ENCODE results near the gene PRDM1.

The PRDM1 gene

GRCh38 chr6:106070636-106071035, 15.5 kb upstream of the PRDM1 start:
- no peak for DNase-seq (ENCODE audit: low read depth, low spot score)

DNA sequence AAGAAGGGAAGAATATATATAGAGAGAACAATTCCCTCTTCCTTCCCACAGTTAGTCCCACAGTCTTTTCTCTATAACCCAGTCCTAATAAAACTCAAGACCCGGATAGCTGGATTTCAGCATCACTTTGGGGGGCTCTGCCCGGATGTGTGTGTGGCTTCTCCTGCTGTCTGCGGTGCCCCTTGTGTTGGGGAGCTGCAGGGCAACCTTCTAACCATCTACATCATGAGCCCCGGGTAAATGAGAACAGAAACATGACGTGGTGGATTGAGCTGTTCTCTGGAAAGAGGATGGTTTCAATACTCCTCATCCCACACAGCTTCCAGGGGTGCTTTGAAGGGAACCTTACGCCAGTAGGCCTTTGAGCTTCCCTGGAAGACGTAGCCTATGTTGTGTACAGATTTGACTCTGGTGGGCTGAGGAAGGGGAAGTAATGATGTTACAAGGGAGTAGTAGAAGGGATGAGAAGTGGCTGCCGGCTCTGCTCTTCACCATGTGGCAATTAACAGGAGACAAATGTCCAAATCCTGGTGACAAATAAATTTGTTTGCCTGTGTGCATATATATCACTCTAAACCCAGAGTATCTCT, 13.5 kb upstream of the PRDM1 start:
- DNase-seq (ENCODE audit: low read depth, low spot score) = no peak

DNA sequence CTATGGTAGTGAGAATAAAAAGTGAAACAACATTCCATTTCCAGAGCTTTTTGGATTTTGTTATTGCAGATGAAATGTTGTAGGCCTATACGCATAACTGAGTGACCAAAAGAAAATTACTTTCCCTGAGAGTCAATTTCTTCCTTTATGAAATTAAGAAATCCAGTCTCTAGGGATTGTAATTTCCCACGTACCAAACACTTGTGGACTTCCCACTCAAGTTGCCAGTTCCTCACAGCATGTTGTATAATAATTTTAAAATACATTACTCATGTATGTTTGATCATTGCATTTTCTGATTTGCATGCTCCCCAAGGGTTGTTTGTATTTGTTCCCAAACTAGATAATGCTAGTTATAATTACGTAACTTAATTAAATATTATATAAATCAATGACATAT, 12.0 kb upstream of the PRDM1 start:
- no peak for DNase-seq (ENCODE audit: low read depth, low spot score)

GRCh38 chr6:106076139-106076538, 10.0 kb upstream of the PRDM1 start:
- no peak for DNase-seq (ENCODE audit: low read depth, low spot score)

DNA sequence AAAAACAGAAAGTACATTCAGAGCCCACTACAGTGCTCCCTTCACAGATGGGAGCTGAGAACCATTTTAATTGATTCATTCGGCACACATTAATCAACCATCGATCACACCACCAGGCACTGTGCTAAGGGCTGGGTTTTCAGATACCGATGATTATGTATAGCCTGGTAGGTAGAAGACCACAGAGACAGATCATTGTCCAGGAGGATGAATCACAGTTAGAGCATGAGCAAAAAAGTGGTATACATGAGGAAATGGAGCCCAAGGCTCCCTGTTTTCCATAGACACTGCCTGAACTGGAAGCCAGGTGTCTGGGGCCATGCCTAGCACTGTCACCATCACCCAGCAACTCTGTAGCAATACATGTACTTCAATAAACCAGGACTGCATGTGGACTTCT, 9.0 kb upstream of the PRDM1 start:
- no peak for DNase-seq (ENCODE audit: low read depth, low spot score)

DNA sequence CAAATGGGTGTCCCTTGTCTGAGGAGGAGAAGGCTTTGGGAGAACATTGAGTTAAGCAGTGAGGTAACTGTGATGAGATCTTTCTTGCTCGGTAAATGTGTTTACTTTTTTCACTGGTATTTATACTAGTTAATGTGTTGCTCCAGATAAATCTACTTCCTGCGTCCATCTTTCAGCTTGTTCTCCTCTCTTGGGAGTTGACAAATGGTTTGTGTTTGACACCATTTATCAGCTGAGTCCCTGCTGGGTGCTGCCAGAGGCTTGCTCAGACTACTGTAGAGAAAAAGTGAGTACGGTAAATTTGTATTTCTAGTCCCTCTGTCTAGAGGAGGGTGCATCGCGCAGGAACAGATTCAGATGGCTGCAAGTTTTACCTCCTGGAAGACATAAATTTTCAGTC, 8.3 kb upstream of the PRDM1 start:
- no peak for DNase-seq (ENCODE audit: low read depth, low spot score)

DNA sequence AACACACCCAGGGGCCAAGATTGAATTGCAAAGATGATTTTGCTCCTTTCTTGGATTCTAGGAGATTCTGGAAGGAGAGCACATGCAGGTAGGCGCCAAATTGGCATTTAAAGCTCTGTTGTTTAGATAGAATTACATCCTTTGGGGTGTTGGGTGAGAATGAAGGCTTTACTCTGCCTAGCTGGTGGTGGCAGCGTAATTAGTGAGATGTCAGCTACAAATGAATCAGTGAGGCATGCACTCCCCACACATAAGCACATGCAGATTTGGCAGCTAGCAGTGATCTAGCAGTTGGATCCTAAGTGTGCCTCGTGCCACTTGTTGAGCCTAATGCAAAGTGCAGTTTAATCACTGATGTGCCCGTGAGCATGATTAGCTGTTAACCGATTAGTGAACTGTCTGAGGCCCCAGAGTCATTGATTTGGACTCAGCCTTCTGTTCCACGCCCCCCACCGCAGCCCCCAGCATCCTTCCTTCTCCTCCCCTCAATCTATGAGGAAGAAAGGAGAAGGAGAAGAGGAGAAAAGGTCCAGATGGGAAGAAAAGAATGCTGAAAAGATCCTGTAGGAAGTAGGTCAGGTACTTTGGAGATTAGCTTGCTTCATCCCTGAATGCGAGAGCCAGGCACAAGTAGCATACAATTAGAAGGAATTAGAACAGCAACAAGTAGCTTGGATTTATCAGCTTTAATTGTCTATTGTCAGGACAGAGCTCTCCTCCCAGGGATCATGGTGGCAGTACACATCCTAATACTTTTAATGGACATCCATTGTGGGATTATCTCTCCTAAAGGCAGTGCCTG, 6.0 kb upstream of the PRDM1 start:
- no peak for DNase-seq (ENCODE audit: low read depth, low spot score)

GRCh38 chr6:106080763-106081095, 5.4 kb upstream of the PRDM1 start:
- DNase-seq (ENCODE audit: low read depth, low spot score) = no peak

- DNase-seq (ENCODE audit: low read depth, low spot score) = no peak
Observed at GRCh38 chr6:106081715-106082114, 4.4 kb upstream of the PRDM1 start.

DNA sequence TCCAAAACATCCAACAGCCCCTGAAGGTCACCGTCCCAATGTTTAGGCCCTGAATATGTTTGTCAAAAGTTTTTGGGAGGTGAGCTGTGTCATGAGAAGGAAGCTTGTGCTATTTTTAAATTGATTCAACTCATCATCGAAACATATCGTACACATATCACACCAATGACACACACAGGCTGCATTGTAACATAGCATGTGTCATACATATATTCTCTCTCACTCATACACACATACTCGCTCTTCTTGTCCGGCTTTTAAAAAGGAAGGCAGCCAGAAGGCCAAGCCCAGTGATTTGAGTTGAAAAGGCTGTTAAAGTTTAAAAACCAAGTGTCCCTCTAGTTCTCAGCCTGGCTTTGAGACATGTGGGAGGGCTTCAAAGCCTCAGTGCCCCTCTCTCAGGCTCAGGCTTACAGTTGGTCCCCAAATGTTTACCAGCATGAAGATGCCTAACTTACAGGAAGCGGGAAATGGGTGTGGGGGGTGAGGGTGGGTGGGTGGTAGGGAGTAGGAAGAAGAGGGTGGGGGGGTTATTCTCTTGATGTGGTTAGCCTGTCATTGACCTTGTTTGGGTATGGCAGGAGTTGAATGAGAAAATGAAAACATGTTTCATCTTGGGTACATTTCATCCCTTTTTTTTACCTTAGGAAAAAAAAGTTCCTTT, 3.3 kb upstream of the PRDM1 start:
- DNase-seq (ENCODE audit: low read depth, low spot score) = no peak

DNA sequence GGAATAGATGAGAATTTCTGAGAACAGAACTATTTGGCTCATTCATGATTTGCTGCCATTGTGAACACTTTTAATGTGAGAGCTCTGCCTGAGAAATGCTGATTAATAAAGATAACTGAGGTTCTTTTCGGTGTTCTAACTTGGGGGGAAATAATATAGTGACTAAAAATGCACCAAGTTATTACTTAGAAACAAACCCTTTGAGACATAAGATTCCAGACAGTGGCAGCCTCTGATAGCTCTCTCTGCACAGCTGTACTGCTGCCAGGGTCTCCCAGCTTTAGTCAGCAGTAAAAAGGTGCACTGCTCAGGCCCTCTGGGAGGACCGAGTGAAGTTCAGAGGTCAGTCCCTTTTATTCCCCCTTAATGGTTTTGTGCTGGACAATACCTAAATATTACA, 2.5 kb upstream of the PRDM1 start:
- no peak for DNase-seq (ENCODE audit: low read depth, low spot score)

GRCh38 chr6:106084106-106084988, 1.8 kb upstream of the PRDM1 start:
- DNase-seq (ENCODE audit: low read depth, low spot score) = peak; percentile 48

DNA sequence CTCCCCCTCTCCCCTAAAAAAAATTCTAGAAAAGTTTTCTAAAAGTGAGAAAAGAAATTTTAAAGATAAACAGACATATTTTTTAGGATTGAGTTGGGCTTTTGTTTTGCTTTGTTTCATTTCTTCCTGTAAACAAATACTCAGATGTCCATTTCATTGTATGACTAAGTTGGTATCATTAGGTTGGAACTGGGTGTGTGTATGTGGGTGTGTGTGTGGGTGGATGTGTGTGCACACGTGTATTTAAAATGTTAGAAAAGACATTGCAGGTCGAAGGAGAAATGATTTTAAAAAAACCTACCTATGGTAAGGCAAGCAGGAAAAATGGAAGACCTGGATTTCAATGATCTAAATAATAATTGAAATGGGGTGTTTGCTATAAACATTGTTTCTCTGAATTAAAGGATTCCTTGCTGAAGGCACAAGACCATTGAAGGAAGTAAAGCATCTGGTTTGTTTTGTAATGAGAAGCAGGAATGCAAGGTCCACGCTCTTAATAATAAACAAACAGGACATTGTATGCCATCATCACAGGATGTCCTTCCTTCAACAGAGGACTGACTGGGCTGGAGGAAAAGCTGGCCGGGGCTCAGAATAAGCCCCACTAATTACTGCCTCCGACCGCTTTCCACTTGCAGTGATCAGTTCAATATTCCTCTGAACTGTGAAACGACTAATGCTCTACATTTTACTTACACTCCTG, 996 bp upstream of the PRDM1 start:
- no peak for DNase-seq (ENCODE audit: low read depth, low spot score)

DNA sequence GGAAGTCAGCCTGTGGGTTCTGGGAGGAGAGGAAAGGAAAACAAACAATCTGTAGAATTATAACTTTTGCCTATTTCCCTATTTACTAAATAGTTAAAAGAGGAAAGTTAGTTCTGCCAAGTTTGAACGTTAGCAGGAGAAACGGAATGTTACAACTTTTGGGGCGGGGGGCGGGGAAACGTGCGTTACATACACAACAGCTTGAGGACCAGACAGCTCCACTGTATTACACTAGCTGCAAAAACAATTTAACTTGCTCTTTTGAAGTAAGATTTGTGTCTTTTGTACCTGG, 498 bp upstream of the PRDM1 start:
- no peak for DNase-seq (ENCODE audit: low read depth, low spot score)

DNA sequence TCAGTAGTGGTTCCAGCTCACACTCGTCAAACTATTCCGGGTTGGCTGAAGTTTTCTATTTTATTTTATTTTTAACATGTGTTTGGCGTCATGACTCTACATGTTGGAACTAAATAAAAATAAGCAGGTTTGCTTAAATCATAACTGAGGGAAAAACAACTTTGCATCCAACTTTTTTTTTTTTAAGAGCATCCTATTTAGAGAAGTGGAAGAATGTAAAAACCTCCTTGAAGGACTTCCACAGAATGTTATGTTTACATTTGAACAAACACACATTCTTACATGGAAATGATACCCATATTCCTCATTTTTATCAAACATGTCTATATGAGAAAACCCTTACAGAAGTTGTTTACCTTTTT, 659 bp downstream of the PRDM1 start:
- DNase-seq (ENCODE audit: low read depth, low spot score) = no peak

GRCh38 chr6:106087548-106088325, 1.6 kb downstream of the PRDM1 start:
- DNase-seq (ENCODE audit: low read depth, low spot score) = no peak

GRCh38 chr6:106090001-106090400, 3.9 kb downstream of the PRDM1 start:
- DNase-seq (ENCODE audit: low read depth, low spot score) = no peak

GRCh38 chr6:106092279-106092678, 6.1 kb downstream of the PRDM1 start:
- DNase-seq (ENCODE audit: low read depth, low spot score) = no peak

DNA sequence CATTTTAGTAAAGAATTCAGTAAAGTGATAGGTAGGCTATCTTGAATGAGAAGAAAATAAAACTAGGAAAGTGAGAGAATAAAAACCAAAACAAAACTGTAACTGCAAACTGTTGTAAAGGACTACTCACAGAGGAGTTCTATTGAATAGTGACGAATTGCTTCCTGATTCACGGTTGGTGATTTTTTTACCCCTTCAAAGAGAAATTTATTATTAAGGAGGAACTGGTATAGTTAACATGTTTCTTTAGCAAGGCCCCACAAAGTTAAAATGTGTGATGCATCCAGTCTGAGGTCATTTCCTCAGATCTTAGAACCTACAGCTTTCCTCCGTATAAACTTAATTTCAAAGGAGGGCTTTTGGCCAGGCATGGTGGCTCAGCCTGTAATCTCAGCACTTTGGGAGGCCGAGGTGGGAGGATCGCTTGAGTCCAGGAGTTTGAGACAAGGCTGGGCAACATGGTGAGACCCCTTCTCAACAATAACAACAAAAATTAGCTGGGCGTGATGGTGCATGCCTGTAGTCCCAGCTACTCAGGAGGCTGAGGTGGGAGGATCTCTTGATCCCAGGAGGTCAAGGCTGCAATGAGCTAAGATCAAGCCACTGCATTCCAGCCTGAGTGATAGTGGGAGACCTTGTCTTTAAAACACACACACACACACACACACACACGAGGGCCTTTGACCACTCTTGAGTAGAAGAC, 8.3 kb downstream of the PRDM1 start:
- DNase-seq (ENCODE audit: low read depth, low spot score) = no peak

DNA sequence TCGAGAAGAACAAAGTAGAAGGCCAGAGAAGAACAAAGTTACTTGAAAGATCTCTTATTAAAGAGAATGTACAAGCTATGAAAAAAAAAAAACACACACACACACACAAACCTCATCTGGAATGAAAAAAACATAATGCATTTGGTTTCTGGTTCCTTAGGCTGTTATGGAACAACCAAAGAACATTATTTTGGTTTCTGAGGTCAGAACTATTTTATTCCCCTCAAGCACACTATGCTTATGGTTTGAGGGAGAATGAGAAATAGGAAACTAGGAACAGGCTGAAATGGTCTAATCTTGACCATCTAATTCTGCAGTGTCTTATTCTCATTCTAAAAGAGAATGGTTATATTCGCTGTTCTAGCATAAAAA, 8.8 kb downstream of the PRDM1 start:
- DNase-seq (ENCODE audit: low read depth, low spot score) = no peak

Measured in iPS DF 19.7 (cell line).